ENCODE data around the gene B4GAT1.
"Not testable (repeated sequence)": the region's sequence is repeated elsewhere in the genome, so short reads cannot be mapped to it uniquely, and the experiment has no call there.

B4GAT1 gene

GRCh38 chr11:66322732-66323427 is 24.5 kb downstream of the B4GAT1 start:
- no peak for DNase-seq

GRCh38 chr11:66321606-66322005 is 25.8 kb downstream of the B4GAT1 start:
- DNase-seq = no peak

- DNase-seq = not testable (repeated sequence)
These were observed 26.7 kb downstream of the B4GAT1 start for GRCh38 chr11:66320748-66321147.

GRCh38 chr11:66320289-66320688 is 27.1 kb downstream of the B4GAT1 start:
- DNase-seq = not testable (repeated sequence)

- no peak for DNase-seq
These were observed 28.8 kb downstream of the B4GAT1 start for GRCh38 chr11:66318600-66318970.

- no peak for DNase-seq
These were observed 29.5 kb downstream of the B4GAT1 start for GRCh38 chr11:66317723-66318599.

GRCh38 chr11:66317322-66317722 is 30.1 kb downstream of the B4GAT1 start:
- no peak for DNase-seq

GRCh38 chr11:66316849-66317251 is 30.6 kb downstream of the B4GAT1 start, which contains the start of gene CD248:
CD248 (minus strand) TSS chr11:66317044; CDS start chr11:66317027, 17 bp downstream.
- DNase-seq = no peak

GRCh38 chr11:66315921-66316811 is 31.3 kb downstream of the B4GAT1 start:
- no peak for DNase-seq

GRCh38 chr11:66315498-66315885 is 31.9 kb downstream of the B4GAT1 start:
- no peak for DNase-seq

GRCh38 chr11:66314561-66315497 is 32.6 kb downstream of the B4GAT1 start:
- no peak for DNase-seq

GRCh38 chr11:66314186-66314501 is 33.3 kb downstream of the B4GAT1 start:
- DNase-seq = no peak

- DNase-seq = no peak
These were observed 33.9 kb downstream of the B4GAT1 start for GRCh38 chr11:66313321-66314185.

- DNase-seq = peak; percentile 86
These were observed 34.7 kb downstream of the B4GAT1 start for GRCh38 chr11:66312549-66313320.

GRCh38 chr11:66311965-66312548 is 35.4 kb downstream of the B4GAT1 start:
- DNase-seq = peak; percentile 94

- no peak for DNase-seq
These were observed 35.9 kb downstream of the B4GAT1 start for GRCh38 chr11:66311470-66311964.

GRCh38 chr11:66310803-66311440 is 36.5 kb downstream of the B4GAT1 start:
- not testable (repeated sequence) for DNase-seq

- no peak for DNase-seq
These were observed 37.1 kb downstream of the B4GAT1 start for GRCh38 chr11:66310324-66310723.

GRCh38 chr11:66309475-66309874 is 38.0 kb downstream of the B4GAT1 start:
- no peak for DNase-seq

All from COR-L47 (cell line).